Activated CD4-positive, alpha-beta T cell treated with anti-CD3 and anti-CD28 coated beads for 48 hours (primary cell): ENCODE data around the gene NSMCE1.
"Not testable (repeated sequence)": the region's sequence is repeated elsewhere in the genome, so short reads cannot be mapped to it uniquely, and the experiment has no call there.

Experiments
- DNase-seq: peaks from one replicate; pipeline ENCODE4 v3.0.0-alpha.2; 2020

The NSMCE1 gene

DNA sequence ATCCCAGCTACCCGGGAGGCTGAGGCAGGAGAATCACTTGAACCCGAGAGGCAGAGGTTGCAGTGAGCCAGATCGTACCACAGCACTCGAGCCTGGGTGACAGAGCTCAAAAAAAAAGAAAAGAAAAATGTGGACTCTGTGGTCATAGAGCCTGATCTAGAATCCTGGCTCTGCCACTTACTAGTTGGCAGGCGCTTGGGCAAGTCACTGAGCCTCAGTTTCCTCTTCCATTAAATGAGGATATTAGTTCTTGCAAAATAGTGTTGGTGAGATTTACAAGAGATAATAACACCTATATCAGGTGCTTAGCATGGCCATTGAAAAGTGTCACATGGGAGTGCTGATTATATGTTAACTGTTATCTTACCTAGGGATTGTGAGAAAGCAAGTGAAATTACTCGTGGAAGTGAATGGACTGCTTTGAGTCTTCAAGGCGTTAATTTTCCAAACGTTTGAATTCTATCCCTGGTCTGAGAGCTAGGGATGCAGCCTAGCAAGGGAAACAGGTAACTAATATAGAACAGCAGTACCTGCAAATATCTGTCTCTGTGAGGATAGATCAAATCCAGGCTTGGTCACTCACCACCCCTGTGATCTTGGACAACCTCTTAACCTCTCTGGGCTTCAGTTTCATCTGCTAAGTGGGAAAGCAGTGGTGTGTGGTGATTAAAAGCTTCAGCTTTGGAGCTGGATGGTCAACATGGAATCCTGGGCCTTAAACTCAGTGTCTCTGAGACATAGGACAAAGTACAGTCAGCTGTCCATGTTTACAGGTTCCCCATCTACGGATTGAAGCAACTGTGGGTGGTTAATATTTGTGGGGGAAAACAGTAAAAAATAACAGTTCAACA is 953 bp upstream of the NSMCE1 start:
- no peak for DNase-seq

- DNase-seq: no peak
These were observed 1.4 kb downstream of the NSMCE1 start for GRCh38 chr16:27267037-27267677.

GRCh38 chr16:27265982-27266381 is 2.6 kb downstream of the NSMCE1 start:
- no peak for DNase-seq

GRCh38 chr16:27264151-27264550 is 4.4 kb downstream of the NSMCE1 start:
- DNase-seq: no peak

DNA sequence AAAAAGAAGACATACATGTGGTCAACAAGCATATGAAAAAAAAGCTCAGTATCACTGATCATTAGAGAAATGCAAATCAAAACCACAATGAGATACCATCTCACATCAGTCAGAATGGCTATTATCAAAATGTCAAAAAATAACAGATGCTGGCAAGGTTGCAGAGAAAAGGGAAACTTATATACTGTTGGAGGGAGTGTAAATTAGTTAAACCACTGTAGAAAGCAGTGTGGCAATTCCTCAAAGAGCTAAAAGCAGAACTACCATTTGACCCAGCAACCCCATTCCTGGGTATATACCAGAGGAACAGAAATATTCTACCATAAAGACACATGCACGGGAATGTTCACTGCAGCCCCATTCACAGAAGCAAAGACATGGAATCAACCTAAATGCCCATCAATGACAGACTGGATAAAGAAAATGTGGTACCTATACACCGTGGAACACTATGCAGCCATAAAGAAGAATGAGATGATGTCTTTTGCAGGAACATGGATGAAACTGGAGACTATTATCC is 5.6 kb downstream of the NSMCE1 start:
- not testable (repeated sequence) for DNase-seq

DNA sequence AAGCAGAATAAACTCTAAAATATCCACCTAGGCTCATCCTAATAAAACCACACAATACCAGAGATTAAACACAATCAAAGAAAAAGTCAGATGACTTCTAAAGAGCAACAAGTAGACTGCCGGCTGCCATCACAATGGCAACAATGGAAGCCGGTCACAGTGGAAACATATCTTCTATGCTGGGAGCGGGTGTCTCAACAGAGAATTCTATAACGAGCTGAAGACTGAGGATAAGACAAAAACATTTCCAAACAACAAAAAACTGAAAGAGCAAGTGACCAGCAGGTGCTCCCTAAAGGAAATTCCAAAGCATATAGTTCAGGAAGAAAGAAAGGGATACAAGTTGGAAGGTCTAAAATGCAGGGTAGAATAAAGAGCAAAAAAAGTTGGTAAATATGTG is 8.9 kb downstream of the NSMCE1 start:
- DNase-seq: no peak

DNA sequence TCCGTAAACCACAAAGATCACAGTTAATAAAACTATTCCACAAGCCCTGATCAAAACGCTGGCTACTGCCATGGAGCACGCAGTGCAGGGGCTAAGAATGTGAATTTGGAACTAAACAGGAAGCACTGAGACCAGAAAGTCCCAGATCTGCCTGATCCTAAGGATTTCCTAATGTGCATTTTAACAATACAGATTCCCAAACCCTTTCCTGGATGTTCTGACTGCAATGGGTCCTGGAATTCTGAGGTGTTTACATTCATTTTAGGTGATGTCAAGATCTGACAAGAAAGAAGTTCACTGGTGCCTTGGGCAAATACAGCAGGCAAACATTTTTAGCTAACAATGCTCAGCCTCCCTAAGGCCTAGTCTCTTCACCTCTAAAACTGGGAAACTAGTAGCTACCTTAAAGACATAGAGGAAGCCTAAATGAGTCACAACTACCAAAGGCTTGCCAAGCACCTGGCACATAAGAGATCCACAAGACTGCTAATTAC is 10.3 kb downstream of the NSMCE1 start:
- DNase-seq: no peak

DNA sequence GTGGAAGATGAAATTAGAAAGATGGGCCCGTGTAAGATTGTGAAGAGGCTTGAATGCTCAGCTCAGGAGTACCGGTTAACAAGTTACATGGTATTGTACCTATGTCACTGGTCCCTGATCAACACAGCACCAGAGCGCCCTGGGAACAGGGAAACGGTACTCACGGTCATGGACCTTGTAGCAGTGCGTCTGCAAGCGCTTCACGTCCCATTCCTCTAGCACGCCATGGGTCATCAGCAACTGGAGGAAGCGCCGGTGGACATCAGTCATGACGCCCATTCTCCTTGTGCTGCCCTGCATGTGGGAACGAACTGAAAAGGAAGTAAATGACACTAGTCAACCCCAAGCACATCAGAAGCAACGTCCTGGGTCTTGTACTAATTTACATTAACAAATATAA is 11.3 kb downstream of the NSMCE1 start:
- DNase-seq: no peak

DNA sequence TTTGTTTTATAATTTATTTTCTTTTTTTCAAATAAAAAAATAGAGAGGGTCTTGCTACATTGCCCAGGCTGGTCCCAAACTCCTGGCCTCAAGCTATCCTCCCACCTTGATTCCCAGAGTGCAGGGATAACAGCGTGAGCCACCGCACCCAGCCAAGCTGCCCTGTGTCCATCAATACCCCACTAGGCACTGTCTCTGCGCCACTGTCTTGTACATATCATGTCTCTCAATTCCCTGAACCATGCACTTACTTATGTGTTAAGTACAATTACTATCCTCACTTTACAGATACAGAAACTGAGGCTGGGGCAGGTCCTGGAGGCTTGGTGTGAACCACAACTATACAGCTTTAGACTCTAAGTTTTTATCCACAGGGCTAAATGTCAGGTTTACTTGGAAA is 11.7 kb downstream of the NSMCE1 start:
- DNase-seq: no peak

DNA sequence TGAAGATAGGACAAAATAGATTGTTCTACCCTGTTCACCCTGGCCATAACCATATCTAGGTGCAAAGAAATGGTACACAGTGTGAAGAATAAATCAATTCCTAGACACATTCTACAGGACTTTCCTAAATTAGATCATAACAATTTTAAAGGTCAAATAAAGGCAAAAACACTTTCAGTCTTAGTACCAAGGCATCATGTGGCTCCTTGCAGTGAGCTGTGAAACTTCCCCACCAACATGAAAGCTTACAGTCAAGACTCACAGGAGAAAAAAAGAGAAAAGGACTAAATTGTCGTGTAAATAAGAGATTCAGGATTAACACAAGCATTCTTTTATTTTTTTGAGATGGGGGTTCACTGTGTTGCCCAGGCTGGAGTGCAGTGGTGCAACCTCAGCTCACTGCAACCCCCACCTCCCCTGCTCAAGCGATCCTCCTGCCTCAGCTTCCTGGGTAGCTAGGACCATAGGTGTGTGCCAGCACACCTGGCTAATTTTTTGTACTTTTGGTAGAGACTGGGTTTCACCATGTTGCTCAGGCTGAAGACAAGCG is 14.2 kb downstream of the NSMCE1 start:
- DNase-seq: no peak

- DNase-seq: no peak
These were observed 15.0 kb downstream of the NSMCE1 start for GRCh38 chr16:27253526-27253930.

GRCh38 chr16:27252206-27252585 is 16.4 kb downstream of the NSMCE1 start:
- DNase-seq: no peak

DNA sequence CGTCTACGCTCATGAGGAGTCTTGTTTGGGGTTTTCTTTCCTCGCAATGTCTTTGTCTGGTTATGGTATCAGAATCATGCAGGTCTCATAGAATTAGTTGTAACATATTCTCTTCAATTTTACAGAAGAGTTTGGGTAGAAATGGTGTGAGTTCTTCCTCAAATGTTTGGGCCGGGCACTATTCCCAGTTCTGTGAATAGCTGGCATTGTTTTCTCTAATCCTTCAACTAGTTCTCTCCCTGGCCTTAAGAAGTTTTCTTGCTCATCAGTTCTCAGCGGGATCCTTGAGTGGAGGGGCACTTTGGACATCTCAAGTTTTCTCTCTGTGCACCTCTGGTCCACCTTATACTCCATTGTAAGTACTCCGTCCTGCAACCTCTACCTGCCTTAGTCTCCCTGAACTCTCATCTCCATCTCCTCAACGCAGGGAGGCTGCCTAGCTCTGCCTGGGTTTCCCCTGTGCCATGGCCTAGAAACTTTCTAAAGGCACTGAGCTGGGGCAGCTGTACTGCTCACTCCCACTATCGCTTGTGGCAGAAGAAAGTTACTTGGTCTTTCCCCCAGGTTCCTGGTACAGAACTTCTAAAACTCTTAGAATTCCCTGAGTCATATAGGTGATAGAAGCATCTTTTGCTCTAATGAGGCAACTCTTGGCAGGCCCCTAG is 16.9 kb downstream of the NSMCE1 start:
- DNase-seq: no peak

GRCh38 chr16:27248886-27249285 is 19.7 kb downstream of the NSMCE1 start:
- DNase-seq: not testable (repeated sequence)

GRCh38 chr16:27248036-27248435 is 20.5 kb downstream of the NSMCE1 start:
- DNase-seq: no peak

- not testable (repeated sequence) for DNase-seq
These were observed 21.5 kb downstream of the NSMCE1 start for GRCh38 chr16:27247076-27247475.

DNA sequence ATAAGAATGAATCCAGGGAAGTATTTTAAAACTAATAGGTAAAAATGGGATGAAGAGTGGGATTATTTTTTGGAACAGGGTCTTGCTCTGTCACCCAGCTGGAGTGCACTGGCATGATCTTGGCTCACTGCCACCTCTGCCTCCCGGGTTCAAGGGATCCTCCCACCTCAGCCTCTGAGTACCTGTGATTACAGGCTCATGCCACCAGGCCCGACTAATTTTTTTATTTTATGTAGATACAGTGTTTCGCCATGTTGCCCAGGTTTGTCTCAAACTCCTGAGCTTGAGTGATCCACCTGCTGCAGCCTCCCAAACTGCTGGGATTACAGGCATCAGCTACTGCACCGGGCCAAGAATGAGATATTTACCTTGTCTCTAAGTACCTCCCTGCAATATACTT is 22.1 kb downstream of the NSMCE1 start:
- no peak for DNase-seq

DNA sequence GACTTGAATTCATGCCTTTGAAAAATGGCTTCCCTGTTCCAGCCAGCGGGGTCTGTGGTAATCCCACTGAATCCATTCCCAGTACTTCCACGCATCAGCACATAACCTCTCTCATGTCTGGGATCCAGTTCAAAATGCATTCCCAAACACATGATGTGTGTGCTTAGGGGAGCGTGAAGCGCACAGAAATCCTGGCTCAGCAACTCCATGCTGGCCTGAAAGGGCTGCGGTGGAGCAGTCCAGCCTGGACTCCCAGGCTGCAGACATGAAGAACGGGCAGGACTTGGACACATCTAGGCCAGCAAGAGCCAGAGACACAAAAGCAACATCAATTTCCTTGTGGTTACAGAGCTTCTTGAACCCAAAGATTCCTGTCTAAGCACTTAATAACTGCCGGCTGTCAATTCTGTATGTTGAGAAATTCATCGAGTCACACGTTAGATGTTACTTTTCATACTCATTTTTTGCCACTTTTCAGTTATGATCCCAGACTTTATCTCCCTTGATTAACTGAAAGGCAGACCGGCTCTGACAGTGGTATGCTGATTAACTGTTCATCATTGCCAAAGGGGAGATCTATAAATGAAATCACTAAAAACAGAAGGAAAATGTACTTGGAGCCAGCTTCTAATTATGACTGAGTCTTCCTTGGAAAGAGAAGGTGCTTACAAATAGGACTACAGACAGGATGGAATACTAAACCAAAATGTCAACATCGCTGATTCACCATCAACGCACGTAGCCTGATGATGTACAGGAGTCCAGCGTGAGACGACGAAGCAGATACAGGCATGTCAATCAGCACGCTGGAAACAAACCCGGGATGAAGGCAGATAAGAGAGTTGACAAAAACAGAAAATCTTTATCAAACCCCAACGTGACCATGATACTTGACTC is 23.0 kb downstream of the NSMCE1 start:
- DNase-seq: peak; percentile 81

- DNase-seq: no peak
These were observed 24.2 kb downstream of the NSMCE1 start for GRCh38 chr16:27244363-27244755.

GRCh38 chr16:27243725-27244362 is 24.7 kb downstream of the NSMCE1 start:
- DNase-seq: peak; percentile 2

GRCh38 chr16:27242868-27243590 is 25.5 kb downstream of the NSMCE1 start:
- DNase-seq: peak; percentile 43
